ENCODE measurements around the gene DNMT3A. TPM values are rescaled to one million over a fixed set of nuclear protein-coding genes. Genes with fewer than 3 reads are reported as not detected.
A peak's percentile ranks its signal among the peaks of the same experiment; 100 is the strongest.

The DNMT3A gene
- total RNA-seq, 1 donor from 2014 or later = 12.9 TPM

GRCh38 chr2:25283921-25284320 lies 57.8 kb downstream of the DNMT3A start:
- DNase-seq (ENCODE audit: low read depth) (no peak), FAIRE-seq (no peak)
- Histone ChIP-seq H3K4me3 (ENCODE audit: low read depth, low read length) (no peak overlapping the region), H3K27me3 (ENCODE audit: control insufficient read depth, insufficient read depth, low read length) (no peaks in the 10 kb centered on the region), H3K36me3 (ENCODE audit: control insufficient read depth, insufficient read depth, low read length) (peaks cover 4% of the 10 kb centered on the region)
- no peak for TF ChIP-seq CTCF (IDR thresholded peaks at IDR 0.05; ENCODE audit: insufficient read depth, low read length, severe bottlenecking)

GRCh38 chr2:25281941-25282340 lies 59.8 kb downstream of the DNMT3A start:
- FAIRE-seq (no peak), DNase-seq (ENCODE audit: low read depth) (no peak)
- Histone ChIP-seq H3K27me3 (ENCODE audit: control insufficient read depth, insufficient read depth, low read length) (no peaks in the 10 kb centered on the region), H3K36me3 (ENCODE audit: control insufficient read depth, insufficient read depth, low read length) (peaks cover 4% of the 10 kb centered on the region), H3K4me3 (ENCODE audit: low read depth, low read length) (no peak overlapping the region)
- no peak for TF ChIP-seq CTCF (IDR thresholded peaks at IDR 0.05; ENCODE audit: insufficient read depth, low read length, severe bottlenecking)

- Histone ChIP-seq H3K36me3 (ENCODE audit: control insufficient read depth, insufficient read depth, low read length) (peaks cover 4% of the 10 kb centered on the region), H3K27me3 (ENCODE audit: control insufficient read depth, insufficient read depth, low read length) (no peaks in the 10 kb centered on the region), H3K4me3 (ENCODE audit: low read depth, low read length) (no peak overlapping the region)
- FAIRE-seq = no peak
- no peak for TF ChIP-seq CTCF (IDR thresholded peaks at IDR 0.05; ENCODE audit: insufficient read depth, low read length, severe bottlenecking)
- no peak for DNase-seq (ENCODE audit: low read depth)
Observed at GRCh38 chr2:25281522-25281921, 60.2 kb downstream of the DNMT3A start.

GRCh38 chr2:25280051-25280687 lies 61.6 kb downstream of the DNMT3A start:
- no peak for FAIRE-seq
- no peak for TF ChIP-seq CTCF (IDR thresholded peaks at IDR 0.05; ENCODE audit: insufficient read depth, low read length, severe bottlenecking)
- H3K27me3 ChIP-seq (ENCODE audit: control insufficient read depth, insufficient read depth, low read length) = no peaks in the 10 kb centered on the region

GRCh38 chr2:25279091-25279651 lies 62.6 kb downstream of the DNMT3A start:
- peaks cover 4% of the 10 kb centered on the region for H3K36me3 ChIP-seq (ENCODE audit: control insufficient read depth, insufficient read depth, low read length)
- FAIRE-seq (peak; percentile 98), DNase-seq (ENCODE audit: low read depth) (peak; percentile 93)
- peak overlapping the region; percentile 11 for H3K4me3 ChIP-seq (ENCODE audit: low read depth, low read length)
- no peaks in the 10 kb centered on the region for H3K27me3 ChIP-seq (ENCODE audit: control insufficient read depth, insufficient read depth, low read length)
- no peak for TF ChIP-seq CTCF (IDR thresholded peaks at IDR 0.05; ENCODE audit: insufficient read depth, low read length, severe bottlenecking)

More at GRCh38 chr2:25280051-25280687, 61.6 kb downstream of the DNMT3A start:
- no peak for DNase-seq (ENCODE audit: low read depth)
- no peak overlapping the region for H3K4me3 ChIP-seq (ENCODE audit: low read depth, low read length)
- peaks cover 4% of the 10 kb centered on the region for H3K36me3 ChIP-seq (ENCODE audit: control insufficient read depth, insufficient read depth, low read length)

Data from bronchial epithelial cell (primary cell).